SK-N-SH (cell line): ENCODE results near the gene ATG7. TPM values are rescaled to one million over a fixed set of nuclear protein-coding genes. Genes with fewer than 3 reads are reported as not detected.

Experiments
- CTCF ChIA-PET: fragments of 300-600, 350-600 bp; formaldehyde crosslinking; extraction: SDS; loops from one replicate; lab custom pipeline; 2021; lab: Yijun Ruan, JAX
- POLR2A ChIA-PET: fragments of 350-600 bp; sonication (Branson Sonifier 250); formaldehyde crosslinking; extraction: SDS; loops from one replicate; lab custom pipeline; 2020; ENCODE audit warnings: antibody characterized with exemption, inconsistent platforms; lab: Yijun Ruan, JAX
- DNase-seq: peaks from one replicate; pipeline ENCODE4 v3.0.0; 2012
- H2AFZ ChIP-seq: fragments of 200-600 bp; sonication (generic); 2 replicates; pipeline ENCODE4 v1.8.1; 2016; ENCODE audit warnings: antibody characterized with exemption, mild to moderate bottlenecking, low read depth
- H3F3A ChIP-seq: fragments of 200-600 bp; sonication (generic); replicated peaks from 2 replicates; pipeline ENCODE3; 2016; ENCODE audit warnings: antibody characterized with exemption, mild to moderate bottlenecking; ENCODE audit not compliant: insufficient read depth
- H3K27ac ChIP-seq, 2 experiments: fragments of 200-500 bp in 1 of 2; fragments of 200-600 bp in 1 of 2; sonication (Bioruptor generic) in 1 of 2; sonication (generic), shearing (Covaris generic) in 1 of 2; 2 replicates each; pipeline versions ENCODE4 v1.5.1 to v1.6.1; 2014 to 2016; ENCODE audit warnings: low read depth in 2 of 2, inconsistent platforms in 1 of 2, low read length in 1 of 2, mild to moderate bottlenecking in 1 of 2, mixed read lengths in 1 of 2
- H3K27me3 ChIP-seq: fragments of 200-600 bp; sonication (generic), shearing (Covaris generic); 2 replicates; pipeline ENCODE4 v1.6.1; 2016; ENCODE audit warnings: mixed run types; ENCODE audit not compliant: insufficient read depth
- H3K36me3 ChIP-seq, 2 experiments: fragments of 200-500 bp in 1 of 2; fragments of 200-600 bp in 1 of 2; sonication (Bioruptor generic) in 1 of 2; sonication (generic) in 1 of 2; replicated peaks in 1 of 2; 2 replicates each; pipeline versions ENCODE3 to v1.5.1; 2014 to 2016; ENCODE audit warnings: low read length in 1 of 2, mild to moderate bottlenecking in 1 of 2; ENCODE audit not compliant: insufficient read depth in 2 of 2, control insufficient read depth in 1 of 2
- H3K4me1 ChIP-seq, 2 experiments: fragments of 200-500 bp in 1 of 2; fragments of 200-600 bp in 1 of 2; sonication (Bioruptor generic) in 1 of 2; sonication (generic), shearing (Covaris generic) in 1 of 2; 2 replicates each; pipeline versions ENCODE4 v1.5.1 to v1.6.1; 2014 to 2016; ENCODE audit warnings: low read depth in 1 of 2, low read length in 1 of 2, mixed run types in 1 of 2; ENCODE audit not compliant: insufficient read depth in 2 of 2, control insufficient read depth in 1 of 2
- H3K4me2 ChIP-seq: fragments of 200-600 bp; sonication (generic), shearing (Covaris generic); 2 replicates; pipeline ENCODE4 v1.6.1; 2017; ENCODE audit warnings: mixed run types
- H3K4me3 ChIP-seq, 2 experiments: fragments of 200-500 bp in 1 of 2; fragments of 200-600 bp in 1 of 2; sonication (Bioruptor generic) in 1 of 2; sonication (generic), shearing (Covaris generic) in 1 of 2; 2 replicates each; pipeline versions ENCODE4 v1.5.1 to v1.8.1; 2014 to 2016; ENCODE audit warnings: low read depth in 2 of 2, inconsistent platforms in 1 of 2, low read length in 1 of 2, mild to moderate bottlenecking in 1 of 2, mixed read lengths in 1 of 2, moderate library complexity in 1 of 2
- H3K79me2 ChIP-seq: fragments of 200-600 bp; sonication (generic); 2 replicates; pipeline ENCODE4 v1.8.1; 2017; ENCODE audit warnings: mild to moderate bottlenecking; ENCODE audit not compliant: insufficient read depth
- H3K9ac ChIP-seq: fragments of 200-600 bp; sonication (generic); 2 replicates; pipeline ENCODE4 v1.6.1; 2017; ENCODE audit warnings: mixed run types
- H3K9me2 ChIP-seq: fragments of 200-600 bp; sonication (generic); 2 replicates; pipeline ENCODE4 v1.6.1; 2017; ENCODE audit warnings: mixed run types
- H3K9me3 ChIP-seq: fragments of 200-600 bp; sonication (generic); 2 replicates; pipeline ENCODE4 v1.6.1; 2017; ENCODE audit warnings: mixed run types, mild to moderate bottlenecking, moderate library complexity
- H4K20me1 ChIP-seq: fragments of 200-600 bp; sonication (generic); 2 replicates; pipeline ENCODE4 v1.6.1; 2017; ENCODE audit warnings: mild to moderate bottlenecking, mixed run types; ENCODE audit not compliant: insufficient read depth
- CHD2 ChIP-seq: fragments of 150-350 bp; IDR thresholded peaks from 2 replicates; pipeline ENCODE4 v1.6.1; 2018; ENCODE audit warnings: low read length; ENCODE audit not compliant: partially characterized antibody
- ELF1 ChIP-seq: IDR thresholded peaks from 2 replicates; pipeline ENCODE4 v1.4.0; 2012
- EZH2phosphoT487 ChIP-seq: fragments of 200-600 bp; sonication (generic); IDR thresholded peaks from 2 replicates; pipeline ENCODE4 v1.6.1; 2017; ENCODE audit warnings: low read depth, mixed run types, mild to moderate bottlenecking, antibody characterized with exemption, moderate library complexity, borderline replicate concordance
- FOXJ3 ChIP-seq: sonication (generic); formaldehyde crosslinking; IDR thresholded peaks from 2 replicates; pipeline ENCODE4 v1.5.1; 2020; ENCODE audit warnings: mild to moderate bottlenecking, missing genetic modification reagents
- GABPA ChIP-seq: IDR thresholded peaks from 2 replicates; pipeline ENCODE4 v1.4.0; 2012; ENCODE audit warnings: low read depth, mild to moderate bottlenecking
- GATA2 ChIP-seq: sonication (generic); formaldehyde crosslinking; IDR thresholded peaks from 2 replicates; pipeline ENCODE4 v1.5.0; 2020; ENCODE audit warnings: mild to moderate bottlenecking, missing genetic modification reagents
- NFIC ChIP-seq: IDR thresholded peaks from 2 replicates; pipeline ENCODE4 v1.4.0; 2012; ENCODE audit warnings: borderline replicate concordance
- RAD21 ChIP-seq: IDR thresholded peaks from 2 replicates; pipeline ENCODE4 v1.6.1; 2012; ENCODE audit warnings: mild to moderate bottlenecking, low read length
- REST ChIP-seq: IDR thresholded peaks from 2 replicates; pipeline ENCODE4 v1.6.1; 2012; ENCODE audit warnings: mild to moderate bottlenecking, low read depth, low read length, moderate library complexity
- SMC3 ChIP-seq: IDR thresholded peaks from 2 replicates; pipeline ENCODE4 v1.6.1; 2012; ENCODE audit warnings: low read depth, low read length, improper control_type of control experiment
- USF1 ChIP-seq: IDR thresholded peaks from 2 replicates; pipeline ENCODE4 v1.4.0; 2012; ENCODE audit warnings: low read depth, borderline replicate concordance
- WGBS: methylation state at CpG from one replicate; pipeline ENCODE4 v1.1.6; 2017; ENCODE audit warnings: low lambda C conversion rate; 5-methylcytosine and 5-hydroxymethylcytosine counted together
- polyA plus RNA-seq, 3 experiments: library from polyadenylated mRNA; depleted of rRNA; stranded (reverse); fragments of >200 nt; gene quantifications; 2 replicates each; pipeline ENCODE4 v1.2.3, GENCODE V29; 2012
- TF ChIP-seq, protein P1 (sequence below): fragments of 200-600 bp; sonication (generic); IDR thresholded peaks from 2 replicates; pipeline ENCODE4 v1.6.1; 2017; ENCODE audit warnings: antibody characterized with exemption, mild to moderate bottlenecking, moderate library complexity
- TF ChIP-seq, protein P2 (sequence below): fragments of 150-350 bp; IDR thresholded peaks from 2 replicates; pipeline ENCODE4 v1.6.1; 2017; ENCODE audit warnings: antibody characterized with exemption, low read length, low read depth, borderline replicate concordance
- TF ChIP-seq, protein P3 (sequence below): fragments of 150-350 bp; IDR thresholded peaks from 2 replicates; pipeline ENCODE4 v1.6.1; 2016; ENCODE audit warnings: mild to moderate bottlenecking, low read depth, low read length

The ATG7 gene
- polyA plus RNA-seq, 1 of the 3 experiments (the other 2 are of a cell fraction) = 29.5 TPM

DNA sequence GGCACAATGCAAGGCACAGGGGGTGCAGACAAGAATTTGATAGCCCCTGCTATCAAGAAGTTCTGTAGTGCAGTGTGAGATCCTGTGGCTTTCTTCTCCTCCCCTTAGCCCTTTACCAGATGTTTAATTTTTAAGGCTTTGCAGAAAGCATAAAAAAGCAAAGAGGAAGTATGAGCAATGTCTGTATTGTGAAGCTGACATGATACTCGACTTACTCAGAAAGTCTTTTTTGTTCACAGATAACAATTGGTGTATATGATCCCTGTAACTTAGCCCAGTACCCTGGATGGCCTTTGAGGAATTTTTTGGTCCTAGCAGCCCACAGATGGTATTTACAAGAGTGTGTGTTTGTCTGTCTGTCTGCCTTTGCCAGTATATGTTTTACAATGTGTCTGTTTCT, 58.9 kb downstream of the ATG7 start:
- no peak for TF ChIP-seq EZH2phosphoT487
- TF ChIP-seq GATA2 (CRISPR knock-in tag) = no peak
- TF ChIP-seq GABPA = no peak
- no peak for TF ChIP-seq SMC3
- TF ChIP-seq, protein P1, sequence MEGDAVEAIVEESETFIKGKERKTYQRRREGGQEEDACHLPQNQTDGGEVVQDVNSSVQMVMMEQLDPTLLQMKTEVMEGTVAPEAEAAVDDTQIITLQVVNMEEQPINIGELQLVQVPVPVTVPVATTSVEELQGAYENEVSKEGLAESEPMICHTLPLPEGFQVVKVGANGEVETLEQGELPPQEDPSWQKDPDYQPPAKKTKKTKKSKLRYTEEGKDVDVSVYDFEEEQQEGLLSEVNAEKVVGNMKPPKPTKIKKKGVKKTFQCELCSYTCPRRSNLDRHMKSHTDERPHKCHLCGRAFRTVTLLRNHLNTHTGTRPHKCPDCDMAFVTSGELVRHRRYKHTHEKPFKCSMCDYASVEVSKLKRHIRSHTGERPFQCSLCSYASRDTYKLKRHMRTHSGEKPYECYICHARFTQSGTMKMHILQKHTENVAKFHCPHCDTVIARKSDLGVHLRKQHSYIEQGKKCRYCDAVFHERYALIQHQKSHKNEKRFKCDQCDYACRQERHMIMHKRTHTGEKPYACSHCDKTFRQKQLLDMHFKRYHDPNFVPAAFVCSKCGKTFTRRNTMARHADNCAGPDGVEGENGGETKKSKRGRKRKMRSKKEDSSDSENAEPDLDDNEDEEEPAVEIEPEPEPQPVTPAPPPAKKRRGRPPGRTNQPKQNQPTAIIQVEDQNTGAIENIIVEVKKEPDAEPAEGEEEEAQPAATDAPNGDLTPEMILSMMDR = no peak
- no peak for TF ChIP-seq USF1
- no peak for TF ChIP-seq NFIC
- TF ChIP-seq ELF1 = no peak
- TF ChIP-seq, protein P2, sequence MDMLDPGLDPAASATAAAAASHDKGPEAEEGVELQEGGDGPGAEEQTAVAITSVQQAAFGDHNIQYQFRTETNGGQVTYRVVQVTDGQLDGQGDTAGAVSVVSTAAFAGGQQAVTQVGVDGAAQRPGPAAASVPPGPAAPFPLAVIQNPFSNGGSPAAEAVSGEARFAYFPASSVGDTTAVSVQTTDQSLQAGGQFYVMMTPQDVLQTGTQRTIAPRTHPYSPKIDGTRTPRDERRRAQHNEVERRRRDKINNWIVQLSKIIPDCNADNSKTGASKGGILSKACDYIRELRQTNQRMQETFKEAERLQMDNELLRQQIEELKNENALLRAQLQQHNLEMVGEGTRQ = no peak
- no peak for TF ChIP-seq REST
- TF ChIP-seq, protein P3, sequence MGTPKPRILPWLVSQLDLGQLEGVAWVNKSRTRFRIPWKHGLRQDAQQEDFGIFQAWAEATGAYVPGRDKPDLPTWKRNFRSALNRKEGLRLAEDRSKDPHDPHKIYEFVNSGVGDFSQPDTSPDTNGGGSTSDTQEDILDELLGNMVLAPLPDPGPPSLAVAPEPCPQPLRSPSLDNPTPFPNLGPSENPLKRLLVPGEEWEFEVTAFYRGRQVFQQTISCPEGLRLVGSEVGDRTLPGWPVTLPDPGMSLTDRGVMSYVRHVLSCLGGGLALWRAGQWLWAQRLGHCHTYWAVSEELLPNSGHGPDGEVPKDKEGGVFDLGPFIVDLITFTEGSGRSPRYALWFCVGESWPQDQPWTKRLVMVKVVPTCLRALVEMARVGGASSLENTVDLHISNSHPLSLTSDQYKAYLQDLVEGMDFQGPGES = no peak
- TF ChIP-seq RAD21 = no peak
- TF ChIP-seq FOXJ3 = no peak
- TF ChIP-seq CHD2 = no peak
- WGBS = 24% methylated on average over 1 of the region's 1 CpG
- peak overlapping the region in 1 of 2 experiments; percentile 41; a peak in 2 of 4 replicates for H3K27ac ChIP-seq

More for the DNA sequence above, 58.9 kb downstream of the ATG7 start:
- H3K4me2 ChIP-seq = no peak overlapping the region
- H3K79me2 ChIP-seq = no peaks in the 10 kb centered on the region
- ChIA-PET POLR2A (no interaction called here), CTCF (interaction anchor here (1.3 to 2.2 kb wide), 2 partner anchors 94 to 271 kb away, joined by 4 to 6 read pairs; no protein-coding TSS in a partner anchor)
- H3K9me3 ChIP-seq = no peaks in the 10 kb centered on the region
- H3K4me3 ChIP-seq = no peak overlapping the region
- no peak overlapping the region for H2AFZ ChIP-seq
- H3K36me3 ChIP-seq = peaks cover 16 to 23% of the 10 kb centered on the region in 2 experiments
- peaks cover 20% of the 10 kb centered on the region for H3F3A ChIP-seq
- H3K9ac ChIP-seq = no peak overlapping the region
- no peak for DNase-seq
- no peaks in the 10 kb centered on the region for H3K27me3 ChIP-seq
- no peaks in the 10 kb centered on the region for H4K20me1 ChIP-seq
- no peaks in the 10 kb centered on the region for H3K9me2 ChIP-seq
- peaks cover 0 to 12% of the 10 kb centered on the region in 2 experiments; a peak in 1 of 4 replicates for H3K4me1 ChIP-seq
